HG02943 (cell line): ENCODE measurements around the gene FGF14.

ENCODE experiments used
- ATAC-seq: cut with Tn5 transposase; IDR thresholded peaks from one replicate; pipeline ENCODE4 v1.9.1; 2021; ENCODE audit warnings: mild to moderate bottlenecking, low read depth, moderate library complexity; ENCODE audit not compliant: unreplicated experiment

The FGF14 gene

GRCh38 chr13:102198418-102199311 lies 203.2 kb downstream of the FGF14 start:
- ATAC-seq, result no peak

GRCh38 chr13:102197193-102197592 lies 204.7 kb downstream of the FGF14 start:
- ATAC-seq, result no peak

- no peak for ATAC-seq
These were observed 206.0 kb downstream of the FGF14 start for GRCh38 chr13:102195566-102196462.

- ATAC-seq, result no peak
These were observed 209.0 kb downstream of the FGF14 start for GRCh38 chr13:102192858-102193257.

- ATAC-seq, result no peak
These were observed 209.8 kb downstream of the FGF14 start for GRCh38 chr13:102191951-102192502.

- ATAC-seq, result no peak
These were observed 210.9 kb downstream of the FGF14 start for GRCh38 chr13:102190930-102191329.

GRCh38 chr13:102187313-102187712 lies 214.5 kb downstream of the FGF14 start:
- ATAC-seq, result no peak

- ATAC-seq, result no peak
These were observed 216.4 kb downstream of the FGF14 start for GRCh38 chr13:102185375-102185984.

GRCh38 chr13:102183509-102184182 lies 218.2 kb downstream of the FGF14 start:
- ATAC-seq, result no peak

GRCh38 chr13:102182170-102182569 lies 219.7 kb downstream of the FGF14 start:
- ATAC-seq, result no peak

- ATAC-seq, result no peak
These were observed 224.4 kb downstream of the FGF14 start for GRCh38 chr13:102177431-102177830.

- no peak for ATAC-seq
These were observed 225.0 kb downstream of the FGF14 start for GRCh38 chr13:102176846-102177245.

- ATAC-seq, result no peak
These were observed 229.4 kb downstream of the FGF14 start for GRCh38 chr13:102172406-102172805.

- no peak for ATAC-seq
These were observed 231.5 kb downstream of the FGF14 start for GRCh38 chr13:102170305-102170704.

- no peak for ATAC-seq
These were observed 232.3 kb downstream of the FGF14 start for GRCh38 chr13:102169471-102170015.

GRCh38 chr13:102152790-102153189 lies 249.1 kb downstream of the FGF14 start:
- ATAC-seq, result no peak

- no peak for ATAC-seq
These were observed 254.5 kb downstream of the FGF14 start for GRCh38 chr13:102147353-102147752.

- no peak for ATAC-seq
These were observed 256.1 kb downstream of the FGF14 start for GRCh38 chr13:102145750-102146149.

GRCh38 chr13:102142473-102142826 lies 259.4 kb downstream of the FGF14 start:
- ATAC-seq, result no peak
